PFSK-1 (cell line): ENCODE results near the gene CCAR1.

Experiments
- POLR2AphosphoS5 ChIP-seq: IDR thresholded peaks from 2 replicates; pipeline ENCODE4 v1.6.1; 2012; ENCODE audit warnings: low read depth, mild to moderate bottlenecking, control low read depth, low read length, moderate library complexity
- TF ChIP-seq, protein P1 (sequence below), 2 experiments: IDR thresholded peaks; 2 replicates each; pipeline versions ENCODE4 v1.6.1 to v1.8.0; 2011 to 2012; ENCODE audit warnings: low read depth in 2 of 2, low read length in 2 of 2, control low read depth in 1 of 2, inconsistent platforms in 1 of 2, mild to moderate bottlenecking in 1 of 2, moderate library complexity in 1 of 2; ENCODE audit not compliant: insufficient read depth in 1 of 2

- TF ChIP-seq, protein P1, sequence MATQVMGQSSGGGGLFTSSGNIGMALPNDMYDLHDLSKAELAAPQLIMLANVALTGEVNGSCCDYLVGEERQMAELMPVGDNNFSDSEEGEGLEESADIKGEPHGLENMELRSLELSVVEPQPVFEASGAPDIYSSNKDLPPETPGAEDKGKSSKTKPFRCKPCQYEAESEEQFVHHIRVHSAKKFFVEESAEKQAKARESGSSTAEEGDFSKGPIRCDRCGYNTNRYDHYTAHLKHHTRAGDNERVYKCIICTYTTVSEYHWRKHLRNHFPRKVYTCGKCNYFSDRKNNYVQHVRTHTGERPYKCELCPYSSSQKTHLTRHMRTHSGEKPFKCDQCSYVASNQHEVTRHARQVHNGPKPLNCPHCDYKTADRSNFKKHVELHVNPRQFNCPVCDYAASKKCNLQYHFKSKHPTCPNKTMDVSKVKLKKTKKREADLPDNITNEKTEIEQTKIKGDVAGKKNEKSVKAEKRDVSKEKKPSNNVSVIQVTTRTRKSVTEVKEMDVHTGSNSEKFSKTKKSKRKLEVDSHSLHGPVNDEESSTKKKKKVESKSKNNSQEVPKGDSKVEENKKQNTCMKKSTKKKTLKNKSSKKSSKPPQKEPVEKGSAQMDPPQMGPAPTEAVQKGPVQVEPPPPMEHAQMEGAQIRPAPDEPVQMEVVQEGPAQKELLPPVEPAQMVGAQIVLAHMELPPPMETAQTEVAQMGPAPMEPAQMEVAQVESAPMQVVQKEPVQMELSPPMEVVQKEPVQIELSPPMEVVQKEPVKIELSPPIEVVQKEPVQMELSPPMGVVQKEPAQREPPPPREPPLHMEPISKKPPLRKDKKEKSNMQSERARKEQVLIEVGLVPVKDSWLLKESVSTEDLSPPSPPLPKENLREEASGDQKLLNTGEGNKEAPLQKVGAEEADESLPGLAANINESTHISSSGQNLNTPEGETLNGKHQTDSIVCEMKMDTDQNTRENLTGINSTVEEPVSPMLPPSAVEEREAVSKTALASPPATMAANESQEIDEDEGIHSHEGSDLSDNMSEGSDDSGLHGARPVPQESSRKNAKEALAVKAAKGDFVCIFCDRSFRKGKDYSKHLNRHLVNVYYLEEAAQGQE (IDR thresholded peaks at IDR 0.05; ENCODE audit: insufficient read depth in 1 of 2, low read depth in 2 of 2, low read length in 2 of 2): no peak
- no peak for TF ChIP-seq POLR2AphosphoS5
These were observed 3.6 kb upstream of the CCAR1 start for GRCh38 chr10:68717435-68717834.
